TTC549 (cell line): ENCODE data around the gene FUT3.
"Not testable (repeated sequence)": the region's sequence is repeated elsewhere in the genome, so short reads cannot be mapped to it uniquely, and the experiment has no call there.

Experiments
- FAIRE-seq: peaks from 2 replicates; lab custom pipeline; 2012; peaks lifted over from hg19 to GRCh38; lab: Jason Lieb, UNC

The FUT3 gene

GRCh38 chr19:5881543-5882299 lies 30.5 kb upstream of the FUT3 start:
- no peak for FAIRE-seq

- no peak for FAIRE-seq
These were observed 29.4 kb upstream of the FUT3 start for GRCh38 chr19:5880604-5881078.

GRCh38 chr19:5880196-5880595 lies 28.9 kb upstream of the FUT3 start:
- no peak for FAIRE-seq

- FAIRE-seq: no peak
These were observed 26.6 kb upstream of the FUT3 start for GRCh38 chr19:5877882-5878281.

- FAIRE-seq: no peak
These were observed 26.2 kb upstream of the FUT3 start for GRCh38 chr19:5877427-5877826.

- not testable (repeated sequence) for FAIRE-seq
These were observed 23.2 kb upstream of the FUT3 start for GRCh38 chr19:5874496-5874895.

- no peak for FAIRE-seq
These were observed 22.5 kb upstream of the FUT3 start for GRCh38 chr19:5873617-5874199.

GRCh38 chr19:5870986-5871394 lies 19.7 kb upstream of the FUT3 start:
- FAIRE-seq: no peak

- FAIRE-seq: no peak
These were observed 16.2 kb upstream of the FUT3 start for GRCh38 chr19:5867201-5868136.

GRCh38 chr19:5865772-5866171 lies 14.5 kb upstream of the FUT3 start:
- no peak for FAIRE-seq

- no peak for FAIRE-seq
These were observed 13.7 kb upstream of the FUT3 start for GRCh38 chr19:5864725-5865486.

GRCh38 chr19:5864013-5864720 lies 12.9 kb upstream of the FUT3 start:
- FAIRE-seq: no peak

GRCh38 chr19:5863030-5863665 lies 11.9 kb upstream of the FUT3 start:
- no peak for FAIRE-seq

GRCh38 chr19:5857203-5858081 lies 6.2 kb upstream of the FUT3 start:
- no peak for FAIRE-seq

GRCh38 chr19:5855151-5855550 lies 3.9 kb upstream of the FUT3 start:
- FAIRE-seq: not testable (repeated sequence)

GRCh38 chr19:5854121-5854520 lies 2.9 kb upstream of the FUT3 start:
- not testable (repeated sequence) for FAIRE-seq

- no peak for FAIRE-seq
These were observed 431 bp downstream of the FUT3 start for GRCh38 chr19:5850743-5851293.

- no peak for FAIRE-seq
These were observed 1.1 kb downstream of the FUT3 start for GRCh38 chr19:5850189-5850588.

GRCh38 chr19:5848621-5849020 lies 2.6 kb downstream of the FUT3 start:
- not testable (repeated sequence) for FAIRE-seq

GRCh38 chr19:5847846-5848245 lies 3.4 kb downstream of the FUT3 start:
- FAIRE-seq: not testable (repeated sequence)
